NCI-H2171 treated with DMSO at 0.1 percent for 48 hours (cell line): Measurements from ENCODE around the gene SPTA1.

ENCODE experiments used
- DNase-seq: peaks from one replicate; lab custom pipeline; 2025; lab: John Stamatoyannopoulos, UW

The SPTA1 gene

GRCh38 chr1:158685085-158685484 is 1.4 kb downstream of the SPTA1 start:
- no peak for DNase-seq

GRCh38 chr1:158681606-158682005 is 4.9 kb downstream of the SPTA1 start:
- DNase-seq: no peak

- no peak for DNase-seq
Measured at GRCh38 chr1:158679289-158679688, 7.2 kb downstream of the SPTA1 start.

- DNase-seq: no peak
Measured at GRCh38 chr1:158675563-158676323, 10.8 kb downstream of the SPTA1 start.

- DNase-seq: no peak
Measured at GRCh38 chr1:158674302-158674701, 12.2 kb downstream of the SPTA1 start.

- DNase-seq: no peak
Measured at GRCh38 chr1:158666037-158666436, 20.5 kb downstream of the SPTA1 start.

GRCh38 chr1:158654571-158654970 is 31.9 kb downstream of the SPTA1 start:
- no peak for DNase-seq

- no peak for DNase-seq
Measured at GRCh38 chr1:158654086-158654485, 32.4 kb downstream of the SPTA1 start.

- no peak for DNase-seq
Measured at GRCh38 chr1:158652721-158653334, 33.7 kb downstream of the SPTA1 start.

- no peak for DNase-seq
Measured at GRCh38 chr1:158649052-158649451, 37.5 kb downstream of the SPTA1 start.

GRCh38 chr1:158646465-158646864 is 40.0 kb downstream of the SPTA1 start:
- no peak for DNase-seq

- DNase-seq: no peak
Measured at GRCh38 chr1:158644449-158644848, 42.1 kb downstream of the SPTA1 start.

GRCh38 chr1:158638904-158639303 is 47.6 kb downstream of the SPTA1 start:
- no peak for DNase-seq

- DNase-seq: no peak
Measured at GRCh38 chr1:158638146-158638545, 48.4 kb downstream of the SPTA1 start.

- DNase-seq: no peak
Measured at GRCh38 chr1:158613764-158614163, 72.8 kb downstream of the SPTA1 start.

- DNase-seq: no peak
Measured at GRCh38 chr1:158611916-158612315, 74.6 kb downstream of the SPTA1 start.

- no peak for DNase-seq
Measured at GRCh38 chr1:158607296-158607695, 79.2 kb downstream of the SPTA1 start.

- no peak for DNase-seq
Measured at GRCh38 chr1:158604968-158605367, 81.5 kb downstream of the SPTA1 start, which contains the start of gene OR10Z1. OR10Z1 (plus strand) TSS chr1:158605268; CDS start chr1:158606439, 1,171 bp downstream.

- no peak for DNase-seq
Measured at GRCh38 chr1:158600735-158601134, 85.8 kb downstream of the SPTA1 start.

- DNase-seq: no peak
Measured at GRCh38 chr1:158586942-158587341, 99.6 kb downstream of the SPTA1 start.

- DNase-seq: no peak
Measured at GRCh38 chr1:158583962-158584361, 102.6 kb downstream of the SPTA1 start.

GRCh38 chr1:158579733-158580132 is 106.8 kb downstream of the SPTA1 start, which contains the start of gene OR10X1:
OR10X1 (minus strand) TSS chr1:158579899; CDS start chr1:158579899, 0 bp downstream.
- no peak for DNase-seq

GRCh38 chr1:158577561-158577960 is 109.0 kb downstream of the SPTA1 start:
- DNase-seq: no peak

GRCh38 chr1:158572226-158572625 is 114.3 kb downstream of the SPTA1 start:
- no peak for DNase-seq
